HG03342 (cell line): ENCODE measurements around the gene AK1.

Experiments
- ATAC-seq: cut with Tn5 transposase; IDR thresholded peaks from one replicate; pipeline ENCODE4 v1.9.1; 2021; ENCODE audit warnings: mild to moderate bottlenecking, moderate library complexity; ENCODE audit not compliant: unreplicated experiment

AK1 gene

DNA sequence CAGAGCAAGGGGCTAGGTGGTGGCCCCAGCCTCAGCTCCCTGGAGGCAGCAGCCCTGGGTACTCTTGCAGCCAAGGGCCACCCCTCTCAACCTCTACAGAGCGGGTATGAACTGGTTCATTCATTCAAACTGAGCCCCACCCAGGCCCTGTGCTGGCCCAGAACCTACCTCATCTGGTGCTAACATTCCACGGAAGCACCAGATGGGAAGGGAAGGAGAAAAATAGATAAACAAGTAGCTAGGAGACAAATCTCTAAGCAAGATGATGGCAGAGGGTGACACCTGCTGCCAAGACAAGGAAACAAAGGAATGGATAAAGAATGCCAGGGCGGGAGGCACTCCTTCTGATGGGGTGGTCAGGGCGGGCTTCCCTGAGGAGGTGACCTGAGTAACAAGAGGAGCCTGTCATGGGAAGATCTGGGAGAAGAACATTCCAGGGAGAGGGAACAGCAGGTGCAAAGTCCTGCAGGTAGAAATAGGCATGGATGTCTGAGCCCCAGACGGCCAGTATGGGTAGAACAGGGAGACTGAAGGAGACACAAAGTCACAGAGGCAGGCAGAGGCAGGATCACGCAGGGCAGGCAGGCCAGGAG, 33.2 kb upstream of the AK1 start:
- ATAC-seq: peak; percentile 5

DNA sequence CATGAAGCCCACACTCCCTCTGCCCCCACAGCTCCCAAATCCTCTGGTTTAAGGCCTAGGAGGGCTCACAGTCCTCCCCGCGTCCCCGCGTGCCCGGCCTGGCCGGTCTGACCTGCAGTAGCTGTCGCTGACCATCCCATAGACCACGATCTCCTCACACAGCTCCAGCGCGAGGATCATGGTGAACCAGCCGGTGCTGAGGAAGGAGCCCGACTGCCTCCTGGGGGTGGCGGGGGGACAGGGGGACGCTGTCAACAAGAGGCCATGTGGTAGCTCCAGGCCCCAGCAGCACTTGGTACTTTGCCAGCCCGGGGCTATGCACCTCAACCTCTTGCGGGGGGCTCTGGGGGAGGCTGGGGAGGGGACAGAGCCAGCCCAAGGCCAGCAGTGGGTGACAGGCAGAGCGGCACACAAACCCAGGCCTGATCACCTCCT, 32.4 kb upstream of the AK1 start:
- ATAC-seq: no peak

- ATAC-seq: no peak
These were observed 31.1 kb upstream of the AK1 start for GRCh38 chr9:127908660-127908926.

- ATAC-seq: no peak
These were observed 30.6 kb upstream of the AK1 start for GRCh38 chr9:127907867-127908659.

GRCh38 chr9:127905788-127906191, 28.3 kb upstream of the AK1 start:
- no peak for ATAC-seq

DNA sequence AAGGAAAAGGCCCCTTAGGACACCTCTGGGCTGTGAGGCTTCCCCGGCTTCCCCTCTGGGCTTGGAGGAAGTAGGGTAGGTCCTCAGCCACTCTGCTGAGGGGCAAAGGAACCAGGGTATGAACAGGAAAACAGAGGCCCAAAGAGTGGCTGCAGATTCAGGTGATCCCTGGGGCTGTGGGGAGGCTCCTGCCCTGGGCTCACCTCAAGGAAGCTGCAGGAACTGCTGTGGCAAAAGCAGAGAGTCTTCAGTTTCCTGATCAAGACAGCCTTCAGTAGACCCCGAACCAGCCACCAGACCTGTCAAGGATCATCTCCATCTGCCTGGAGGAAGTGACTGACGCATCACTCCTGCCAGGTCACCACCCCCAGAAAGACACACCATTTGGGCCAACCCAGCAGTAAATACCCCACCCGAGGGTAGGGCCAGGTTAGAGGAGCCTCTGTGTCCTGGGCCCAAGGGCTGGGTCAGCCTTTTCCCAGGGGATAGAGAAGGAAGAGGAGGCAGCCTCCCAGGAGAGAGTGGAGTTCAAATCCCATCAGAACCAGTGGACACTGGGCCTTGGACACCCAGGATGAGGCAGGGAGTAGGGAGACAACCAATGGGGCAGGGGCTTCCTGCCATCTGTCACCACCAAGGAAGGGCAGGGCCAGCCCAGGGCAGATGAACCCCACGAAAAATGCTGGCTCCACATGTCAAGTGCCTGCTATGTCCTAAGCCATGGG, 27.7 kb upstream of the AK1 start:
- ATAC-seq: no peak

- no peak for ATAC-seq
These were observed 27.1 kb upstream of the AK1 start for GRCh38 chr9:127904561-127905003.

DNA sequence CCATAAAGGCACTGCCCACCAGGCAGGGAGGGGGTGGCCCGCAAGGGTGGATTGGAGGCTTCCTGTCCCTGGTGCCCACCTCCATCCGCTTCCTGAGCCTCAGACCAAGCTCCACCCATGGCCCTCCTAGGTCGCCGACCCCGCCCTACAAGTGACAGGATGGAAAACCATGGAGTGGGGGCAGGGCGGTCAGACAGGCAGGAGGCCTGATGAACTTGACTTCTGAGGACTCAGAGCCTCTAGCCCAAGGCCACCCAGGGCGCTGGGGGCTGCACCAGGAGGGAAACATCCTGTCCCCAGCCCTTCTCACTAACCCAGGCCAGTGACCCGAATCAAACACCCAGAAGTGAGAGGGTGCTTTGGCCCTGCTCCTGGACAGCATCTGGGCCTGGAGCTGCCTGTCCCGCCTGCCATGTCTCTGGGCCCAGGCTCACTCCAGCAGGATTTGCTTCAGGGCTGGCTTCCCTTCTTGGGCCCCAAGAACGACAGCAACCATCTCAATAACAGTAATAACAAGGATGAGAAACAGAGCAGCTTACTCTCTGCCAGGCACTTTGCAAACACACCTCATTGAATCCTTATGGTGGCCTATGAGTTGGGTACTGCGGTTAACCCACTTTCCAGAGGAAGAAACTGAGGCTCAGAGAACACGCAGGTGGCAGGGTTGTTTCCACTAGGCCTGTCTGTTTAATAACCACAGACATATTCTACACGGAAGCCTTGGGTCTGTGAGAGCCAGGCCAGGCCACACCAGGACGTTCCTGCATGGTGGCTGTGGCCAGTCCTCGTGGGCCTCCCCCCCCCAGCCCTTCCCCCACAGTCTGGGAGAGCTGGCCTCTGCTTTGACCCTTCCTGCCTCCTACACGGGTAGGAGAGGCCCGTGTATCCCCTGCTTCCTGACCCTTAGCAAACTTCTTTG, 26.3 kb upstream of the AK1 start:
- ATAC-seq: no peak

GRCh38 chr9:127899128-127899943, 21.9 kb upstream of the AK1 start, which contains the start of gene ST6GALNAC6:
Gene ST6GALNAC6, minus strand, starts transcription at chr9:127899603. Its CDS starts 1,622 bp downstream, at chr9:127897981.
- ATAC-seq: peak; percentile 47

- peak; percentile 10 for ATAC-seq
These were observed 21.1 kb upstream of the AK1 start for GRCh38 chr9:127898433-127899127.

GRCh38 chr9:127897193-127897692, 19.8 kb upstream of the AK1 start:
- no peak for ATAC-seq

- ATAC-seq: no peak
These were observed 19.1 kb upstream of the AK1 start for GRCh38 chr9:127896395-127897192.

DNA sequence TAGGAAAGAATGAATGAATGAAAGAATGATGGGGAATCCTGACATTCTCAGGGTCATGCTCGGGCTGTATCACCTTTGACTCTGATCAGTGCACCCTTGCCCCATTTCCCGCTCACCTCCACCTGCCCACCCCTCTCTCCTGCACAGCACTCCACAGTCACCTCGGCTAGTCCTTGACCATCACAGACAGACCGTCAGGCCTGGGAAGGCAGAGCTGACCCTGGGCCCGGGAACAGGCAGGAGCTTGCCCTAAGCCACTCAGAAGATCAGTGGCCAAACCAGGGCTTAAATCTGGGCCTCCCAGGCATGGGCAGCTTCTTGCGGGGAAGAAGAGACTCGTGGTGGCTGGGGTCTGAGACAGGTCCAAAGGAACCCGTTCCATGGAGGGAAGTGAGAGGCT, 18.3 kb upstream of the AK1 start:
- no peak for ATAC-seq

DNA sequence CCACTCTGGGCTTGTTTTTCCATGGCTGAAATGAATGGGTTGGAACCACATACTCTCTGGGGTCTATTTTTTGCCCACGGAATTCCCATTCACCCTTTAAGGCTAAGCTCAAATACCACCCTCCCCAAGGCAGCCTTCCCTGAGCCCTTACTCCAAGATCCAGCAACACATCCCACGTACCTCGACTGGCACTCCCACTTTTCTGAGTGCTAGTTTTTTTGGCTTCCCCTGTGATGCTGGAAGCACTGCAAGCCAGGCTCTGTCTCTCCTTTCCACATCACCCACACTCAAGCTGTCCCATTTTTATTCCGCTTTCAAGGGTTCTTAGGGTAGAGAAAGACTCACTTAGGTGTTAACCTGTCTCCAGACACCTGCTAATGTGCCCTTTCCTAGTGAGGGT, 15.9 kb upstream of the AK1 start:
- no peak for ATAC-seq

DNA sequence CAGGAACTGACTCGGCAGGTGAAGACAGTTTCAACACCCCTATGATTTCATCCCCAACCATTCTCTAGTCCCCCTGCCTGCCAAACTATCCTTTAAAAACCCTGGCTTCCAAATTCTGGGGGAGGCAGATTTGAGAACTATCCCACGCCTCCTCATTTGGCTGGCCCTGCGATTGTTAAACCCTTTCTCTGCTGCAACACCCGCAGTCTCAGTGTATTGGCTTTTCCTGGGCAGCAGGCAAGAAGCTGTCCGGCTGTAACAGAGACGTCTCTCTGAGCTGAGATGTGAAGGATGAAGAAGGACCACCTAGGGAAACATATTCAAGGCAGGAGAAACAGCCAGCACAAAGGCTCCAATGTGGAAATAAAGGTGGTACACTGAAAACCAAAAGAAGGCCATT, 15.4 kb upstream of the AK1 start:
- no peak for ATAC-seq

DNA sequence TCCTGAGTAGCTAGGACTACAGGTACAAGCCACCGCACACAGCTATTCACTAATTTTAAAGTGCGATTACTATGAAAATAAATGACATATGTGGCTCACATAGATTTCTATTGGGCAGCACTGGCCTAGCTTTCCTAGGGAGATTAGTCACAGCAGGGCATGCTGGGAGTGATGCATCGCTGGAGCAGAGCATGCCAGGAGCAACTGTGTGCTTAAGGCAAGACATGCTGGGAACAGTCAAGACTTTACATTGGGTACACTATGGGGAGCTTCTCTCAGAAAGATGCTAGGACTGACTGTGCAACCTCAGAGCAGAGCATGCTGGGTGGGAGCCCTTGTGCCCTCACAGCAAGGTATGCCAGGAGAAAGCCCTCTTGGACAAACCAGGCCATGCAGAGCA, 12.6 kb upstream of the AK1 start:
- ATAC-seq: no peak

DNA sequence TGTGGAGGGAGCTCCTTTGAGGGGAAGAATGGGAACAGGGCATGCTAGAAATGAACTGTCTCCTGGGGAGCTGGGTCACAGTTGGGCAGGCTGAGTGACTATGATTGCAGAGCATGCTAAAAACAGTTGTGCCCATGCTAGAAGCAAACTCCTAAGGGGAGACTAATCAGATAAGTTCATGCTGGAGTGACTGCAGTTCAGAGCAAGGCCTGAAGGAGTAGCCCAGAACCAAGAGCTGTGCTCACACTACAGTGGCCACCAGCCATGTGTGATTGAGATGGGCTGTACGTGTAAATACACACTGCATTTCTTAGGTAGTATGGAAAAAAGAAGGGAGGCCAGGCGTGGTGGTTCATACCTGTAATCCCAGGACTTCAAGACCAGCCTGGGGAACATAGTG, 10.3 kb upstream of the AK1 start:
- ATAC-seq: no peak

DNA sequence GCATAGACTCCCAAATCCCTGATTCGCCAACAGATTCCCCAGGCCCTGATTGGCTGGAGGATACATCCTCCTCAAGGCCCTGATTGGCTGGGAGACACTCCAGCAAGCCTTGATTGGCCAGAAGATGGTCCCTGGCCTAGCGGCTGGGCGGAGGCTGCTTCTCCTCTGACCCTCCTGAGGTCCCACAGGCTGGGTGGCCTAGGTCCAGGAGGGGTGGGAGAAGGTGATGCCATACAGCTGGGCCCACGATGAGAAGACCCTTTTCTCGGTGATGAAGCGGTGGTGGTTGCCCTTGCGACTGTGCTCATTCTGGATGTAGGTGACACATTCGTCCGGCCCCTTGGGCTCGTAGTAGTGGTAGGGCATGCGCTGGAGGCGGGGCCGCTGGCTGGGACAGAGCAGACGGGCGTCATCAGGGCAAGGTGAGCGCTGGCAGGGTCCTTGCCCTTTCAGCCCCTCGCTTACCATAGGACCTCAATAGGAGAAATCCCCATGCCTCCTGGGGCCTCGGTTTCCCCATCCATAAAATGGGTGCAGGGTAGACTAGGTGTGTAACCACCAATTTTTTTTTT, 9.0 kb upstream of the AK1 start:
- no peak for ATAC-seq
